Small intestine (tissue), 7 donors: ENCODE results near the gene TRAIP. TPM values are rescaled to one million over a fixed set of nuclear protein-coding genes. Genes with fewer than 3 reads are reported as not detected.

ENCODE experiments used
- DNase-seq, 2 donors: peaks; one replicate each; pipeline versions ENCODE4 v3.0.0 to v3.0.0-alpha.2; 2013
- FAIRE-seq: peaks from 2 replicates; lab custom pipeline; 2012; peaks lifted over from hg19 to GRCh38; lab: Jason Lieb, UNC
- H3K27ac ChIP-seq, 3 donors: one replicate each; pipeline ENCODE4 v1.5.1; 2013; ENCODE audit warnings: low read length in 2 of 3, mild to moderate bottlenecking in 2 of 3, control low read depth in 1 of 3, inconsistent platforms in 1 of 3, low read depth in 1 of 3, moderate library complexity in 1 of 3
- H3K27me3 ChIP-seq, 3 donors: one replicate each; pipeline ENCODE4 v1.6.1; 2013; ENCODE audit warnings: low read length in 3 of 3, inconsistent platforms in 1 of 3; ENCODE audit not compliant: control insufficient read depth in 3 of 3, insufficient read depth in 3 of 3
- H3K36me3 ChIP-seq, 3 donors: one replicate each; pipeline ENCODE4 v1.6.1; 2013; ENCODE audit warnings: low read length in 3 of 3, inconsistent platforms in 1 of 3, low read depth in 1 of 3, mild to moderate bottlenecking in 1 of 3, moderate library complexity in 1 of 3; ENCODE audit not compliant: control insufficient read depth in 3 of 3, insufficient read depth in 2 of 3
- H3K4me1 ChIP-seq, 3 donors: one replicate each; pipeline ENCODE4 v1.6.1; 2013; ENCODE audit warnings: low read length in 2 of 3, inconsistent platforms in 1 of 3, low read depth in 1 of 3, mild to moderate bottlenecking in 1 of 3, moderate library complexity in 1 of 3; ENCODE audit not compliant: control insufficient read depth in 3 of 3, insufficient read depth in 2 of 3
- H3K4me3 ChIP-seq, 3 donors: one replicate each; pipeline ENCODE4 v1.5.1; 2013; ENCODE audit warnings: low read length in 3 of 3, control low read depth in 1 of 3, inconsistent platforms in 1 of 3, low read depth in 1 of 3, mild to moderate bottlenecking in 1 of 3, moderate library complexity in 1 of 3
- H3K9me3 ChIP-seq, 2 donors: one replicate each; pipeline ENCODE4 v1.6.1; 2013; ENCODE audit warnings: low read depth in 1 of 2, low read length in 1 of 2; ENCODE audit not compliant: control insufficient read depth in 2 of 2, insufficient read depth in 1 of 2
- WGBS, 3 donors: extraction: QIAGEN DNeasy Blood & Tissue Kit; methylation state at CpG; one replicate each; pipeline ENCODE4 v1.1.7; 2013; 5-methylcytosine and 5-hydroxymethylcytosine counted together
- polyA plus RNA-seq, 4 donors: library from polyadenylated mRNA; stranded (reverse) in 3 of 4; unstranded in 1 of 4; fragments of 200-250 nt in 3 of 4; fragments of 120-200 nt in 1 of 4; gene quantifications; one replicate each; pipeline versions ENCODE4 v1.2.1 to v1.2.3, GENCODE V29; 2013
- donor health status: healthy with polysubstance abuse.
- donor health status: control.
- donor health status: control.
- donor health status: Bipolar disorder and iron deficiency.
- donor health status: healthy.

TRAIP gene
- polyA plus RNA-seq, 4 donors, result 1.4 to 8.1 (median 5.5) TPM

DNA sequence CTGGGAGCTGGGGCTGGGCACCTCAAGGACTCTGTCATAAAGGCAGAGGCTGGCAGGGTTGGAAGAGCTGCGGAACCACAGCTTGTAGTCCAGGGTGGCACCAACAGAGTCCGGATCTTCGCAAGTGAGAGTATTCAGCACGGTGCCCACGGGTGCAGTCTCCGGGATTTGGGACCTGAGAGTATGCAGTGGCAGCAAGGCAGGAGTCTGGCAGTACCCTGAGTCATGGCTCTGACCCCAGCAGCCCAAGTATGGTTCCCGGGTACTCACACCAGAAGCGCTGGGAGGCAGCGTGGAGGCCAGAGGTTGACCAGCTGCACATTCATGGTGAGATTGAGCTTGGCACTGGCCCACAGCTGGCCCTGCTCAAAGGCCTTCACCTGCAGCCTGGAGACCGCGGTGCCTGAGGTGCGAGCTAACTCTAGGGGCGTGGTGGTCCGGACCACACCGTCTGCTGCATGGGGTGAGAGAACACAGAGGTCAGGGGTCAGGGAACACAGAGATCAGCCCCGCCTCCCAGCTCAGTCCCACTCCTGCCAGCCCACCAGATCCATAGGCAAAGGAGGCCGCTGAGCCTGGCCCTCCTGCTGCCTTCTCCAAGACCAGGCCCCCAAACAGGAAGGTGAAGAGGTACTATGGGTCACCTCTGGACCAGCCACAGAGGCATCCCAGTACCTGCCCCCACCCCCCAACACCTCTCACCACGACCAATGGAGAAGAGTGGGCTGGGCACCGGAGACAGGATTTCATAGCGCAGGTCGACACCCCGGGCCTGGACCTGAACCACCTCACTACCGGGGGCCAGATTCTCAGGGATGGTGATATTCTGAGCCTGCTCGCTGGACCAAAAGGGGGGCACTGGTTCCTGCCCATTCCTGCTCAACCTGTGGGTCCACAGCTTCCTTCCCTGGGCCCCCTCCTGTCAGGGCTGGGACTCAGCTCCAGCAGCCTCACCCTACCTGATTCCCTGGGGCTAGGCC is 61.1 kb downstream of the TRAIP start:
- FAIRE-seq (no peak), DNase-seq (no peak)
- Histone ChIP-seq H3K4me3 (no peak overlapping the region), H3K36me3 (no peaks in the 10 kb centered on the region), H3K27ac (no peak overlapping the region), H3K9me3 (no peaks in the 10 kb centered on the region), H3K27me3 (peaks cover 0 to 8% (median 0%) of the 10 kb centered on the region in 3 donors), H3K4me1 (no peaks in the 10 kb centered on the region)
- 86 to 93% (median 86%) methylated on average over 20 to 24 of the region's 24 CpGs for WGBS, 3 donors

DNA sequence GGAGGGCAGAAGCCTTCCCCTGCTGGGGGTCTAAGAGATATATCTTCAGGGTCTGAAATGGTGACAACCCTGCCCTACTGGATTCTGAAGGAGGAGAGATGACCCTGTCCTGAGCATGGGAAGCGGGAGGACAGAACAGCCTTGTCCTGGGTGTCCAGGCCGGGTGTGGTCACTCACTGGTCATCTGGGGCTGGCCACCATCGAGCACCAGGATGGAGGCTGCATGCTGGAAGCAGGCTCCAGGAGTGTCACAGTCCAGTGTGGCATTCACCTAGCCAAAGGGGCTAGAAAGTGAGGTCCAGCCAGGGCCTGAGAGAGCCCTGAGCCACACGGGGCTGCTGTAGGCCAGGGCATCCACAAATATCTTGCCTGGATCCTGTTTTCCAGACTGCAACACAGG is 61.9 kb downstream of the TRAIP start:
- H3K27me3 ChIP-seq, result peaks cover 0 to 11% (median 0%) of the 10 kb centered on the region in 3 donors
- FAIRE-seq, result no peak
- H3K27ac ChIP-seq, result no peak overlapping the region
- WGBS, 3 donors, result 64 to 82% (median 80%) methylated on average over 4 of the region's 4 CpGs
- H3K4me3 ChIP-seq, result no peak overlapping the region
- DNase-seq, result no peak
- no peaks in the 10 kb centered on the region for H3K9me3 ChIP-seq
- H3K36me3 ChIP-seq, result no peaks in the 10 kb centered on the region
- H3K4me1 ChIP-seq, result no peaks in the 10 kb centered on the region

DNA sequence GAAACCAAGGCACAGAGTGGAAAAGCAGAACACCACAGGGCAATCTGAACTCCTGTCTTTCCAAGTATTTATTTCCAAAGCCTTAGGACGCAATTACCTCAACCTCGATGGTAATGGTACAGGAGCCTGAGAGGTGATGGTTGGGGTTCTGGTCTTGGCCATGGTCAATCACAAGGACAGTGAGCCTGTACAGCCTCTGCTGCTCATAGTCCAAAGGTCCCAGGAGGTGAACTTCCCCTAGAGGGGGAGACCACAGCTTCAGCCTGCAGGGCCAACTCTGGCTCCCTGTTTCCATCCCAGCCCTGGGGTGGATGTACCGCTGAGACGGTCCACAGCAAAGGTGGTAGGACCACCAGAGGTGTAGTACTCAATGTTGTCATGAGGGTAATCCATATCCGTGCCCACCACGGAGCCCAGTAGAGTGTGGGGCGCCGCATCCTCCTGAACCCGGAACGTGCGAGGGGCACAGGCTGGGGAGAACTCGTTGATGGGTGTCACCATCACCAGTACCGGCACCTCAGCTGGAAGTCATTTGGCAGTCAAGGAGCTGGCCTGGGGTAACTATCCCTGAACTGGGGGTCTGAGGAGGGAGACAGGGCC is 62.8 kb downstream of the TRAIP start:
- FAIRE-seq, result no peak
- H3K4me3 ChIP-seq, result no peak overlapping the region
- 92 to 95% (median 95%) methylated on average over 13 of the region's 13 CpGs for WGBS, 3 donors
- no peaks in the 10 kb centered on the region for H3K4me1 ChIP-seq
- DNase-seq, result no peak
- H3K36me3 ChIP-seq, result no peaks in the 10 kb centered on the region
- no peaks in the 10 kb centered on the region for H3K9me3 ChIP-seq
- H3K27me3 ChIP-seq, result peaks cover 0 to 11% (median 0%) of the 10 kb centered on the region in 3 donors
- no peak overlapping the region for H3K27ac ChIP-seq

- H3K9me3 ChIP-seq, result no peaks in the 10 kb centered on the region
- FAIRE-seq (no peak), DNase-seq (no peak)
- no peaks in the 10 kb centered on the region for H3K36me3 ChIP-seq
- no peak overlapping the region for H3K4me3 ChIP-seq
- 76 to 93% (median 88%) methylated on average over 10 of the region's 10 CpGs for WGBS, 3 donors
- peaks cover 0 to 11% (median 0%) of the 10 kb centered on the region in 3 donors for H3K27me3 ChIP-seq
- no peak overlapping the region for H3K27ac ChIP-seq
- H3K4me1 ChIP-seq, result no peaks in the 10 kb centered on the region
These were observed 63.8 kb downstream of the TRAIP start for GRCh38 chr3:49792371-49793150.

DNA sequence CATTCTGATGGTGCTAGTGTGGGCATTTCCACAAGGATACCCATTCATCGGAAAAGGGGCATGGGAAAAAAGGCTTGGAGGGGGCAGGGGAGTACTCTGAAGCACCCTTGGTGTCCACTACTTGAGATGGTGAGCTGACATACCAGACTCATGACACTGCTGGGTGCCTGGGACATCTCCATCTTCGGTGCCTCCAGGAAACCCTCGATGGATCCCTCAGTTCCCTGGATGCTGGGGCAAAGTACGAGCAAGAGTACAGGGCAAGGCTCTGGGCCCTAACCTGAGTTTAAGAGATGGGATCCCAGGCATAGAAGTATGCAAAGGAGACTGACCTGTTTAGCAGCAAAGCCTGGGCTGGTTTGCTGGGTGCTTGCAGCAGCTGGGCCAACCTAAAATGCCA is 64.8 kb downstream of the TRAIP start:
- no peaks in the 10 kb centered on the region for H3K36me3 ChIP-seq
- DNase-seq (no peak), FAIRE-seq (no peak)
- H3K4me3 ChIP-seq, result no peak overlapping the region
- no peak overlapping the region for H3K27ac ChIP-seq
- WGBS, 3 donors, result 78 to 86% (median 81%) methylated on average over 4 of the region's 4 CpGs
- peaks cover 0 to 11% (median 0%) of the 10 kb centered on the region in 3 donors for H3K27me3 ChIP-seq
- H3K4me1 ChIP-seq, result peaks cover 0 to 8% (median 0%) of the 10 kb centered on the region in 3 donors
- no peaks in the 10 kb centered on the region for H3K9me3 ChIP-seq

- H3K9me3 ChIP-seq, result no peaks in the 10 kb centered on the region
- H3K4me3 ChIP-seq, result no peak overlapping the region
- H3K4me1 ChIP-seq, result peaks cover 0 to 8% (median 0%) of the 10 kb centered on the region in 3 donors
- H3K36me3 ChIP-seq, result no peaks in the 10 kb centered on the region
- FAIRE-seq, result no peak
- no peak for DNase-seq
- 64 to 67% (median 65%) methylated on average over 9 of the region's 9 CpGs for WGBS, 3 donors
- peaks cover 0 to 11% (median 0%) of the 10 kb centered on the region in 3 donors for H3K27me3 ChIP-seq
- no peak overlapping the region for H3K27ac ChIP-seq
These were observed 65.5 kb downstream of the TRAIP start for GRCh38 chr3:49790626-49791411.

DNA sequence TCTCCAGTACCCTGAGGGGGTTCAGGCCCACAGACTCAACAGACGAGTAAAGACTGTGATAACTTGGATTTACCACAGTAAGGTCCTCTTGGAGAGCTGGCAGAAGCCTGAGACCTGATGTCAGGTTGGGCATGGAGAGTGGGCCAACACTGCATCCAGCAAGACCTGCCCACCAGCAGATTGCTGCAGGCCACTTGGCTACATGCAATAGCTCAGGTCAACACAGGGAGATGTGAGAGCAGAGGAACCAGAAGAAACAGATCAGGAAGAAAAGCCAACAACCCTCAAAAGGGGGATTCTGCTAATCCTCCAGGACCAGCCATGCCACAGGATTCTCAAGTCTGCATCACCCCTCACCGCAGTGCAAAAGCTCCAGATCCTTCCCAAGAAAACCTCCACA is 68.3 kb downstream of the TRAIP start:
- Histone ChIP-seq H3K4me1 (peaks cover 0 to 16% (median 4%) of the 10 kb centered on the region in 3 donors), H3K36me3 (peaks cover 0 to 14% (median 2%) of the 10 kb centered on the region in 3 donors), H3K9me3 (no peaks in the 10 kb centered on the region), H3K27me3 (peaks cover 0 to 11% (median 0%) of the 10 kb centered on the region in 3 donors), H3K4me3 (no peak overlapping the region), H3K27ac (no peak overlapping the region)
- DNase-seq (no peak), FAIRE-seq (no peak)
- 93 to 96% (median 96%) methylated on average over 2 of the region's 2 CpGs for WGBS, 3 donors
